Esophagus muscularis mucosa (tissue), 4 donors: ENCODE measurements around the gene DEPP1. TPM values are rescaled to one million over a fixed set of nuclear protein-coding genes. Genes with fewer than 3 reads are reported as not detected.

Experiments used
- DNase-seq: peaks from one replicate; pipeline ENCODE4 v3.0.0-alpha.2; 2017; ENCODE audit errors: extremely low spot score
- H3K27ac ChIP-seq, 4 donors: fragments of 200-600 bp; sonication (generic); replicated peaks in 1 of 4; 1 replicate in 3 of 4; 2 replicates in 1 of 4; pipeline ENCODE4 v1.5.1; 2016 to 2019; ENCODE audit warnings: mild to moderate bottlenecking in 1 of 4
- H3K27me3 ChIP-seq, 4 donors: fragments of 200-600 bp; sonication (generic); one replicate each; pipeline versions ENCODE4 v1.5.1 to v1.6.0; 2016 to 2019
- H3K36me3 ChIP-seq, 4 donors: fragments of 200-600 bp; sonication (generic); one replicate each; pipeline ENCODE4 v1.5.1; 2016 to 2019
- H3K4me1 ChIP-seq, 4 donors: fragments of 200-600 bp; sonication (generic); one replicate each; pipeline ENCODE4 v1.5.1; 2016 to 2019
- H3K4me3 ChIP-seq, 4 donors: fragments of 200-600 bp; sonication (generic); 1 replicate in 2 of 4; 2 replicates in 2 of 4; pipeline ENCODE4 v1.5.1; 2016 to 2019; ENCODE audit warnings: mild to moderate bottlenecking in 4 of 4, moderate library complexity in 1 of 4
- H3K9me3 ChIP-seq, 4 donors: fragments of 200-600 bp; sonication (generic); 1 replicate in 3 of 4; 2 replicates in 1 of 4; pipeline ENCODE4 v1.5.1; 2016 to 2019
- EP300 ChIP-seq: sonication (generic); formaldehyde crosslinking; IDR thresholded peaks from one replicate; pipeline ENCODE4 v1.6.1; 2017; ENCODE audit warnings: antibody characterized with exemption
- POLR2A ChIP-seq: fragments of 450-650 bp; IDR thresholded peaks from one replicate; pipeline ENCODE4 v1.6.1; 2017; ENCODE audit warnings: antibody characterized with exemption, moderate library complexity, mild to moderate bottlenecking, low read depth
- POLR2AphosphoS5 ChIP-seq, 2 donors: sonication (generic); formaldehyde crosslinking; IDR thresholded peaks; one replicate each; pipeline ENCODE4 v1.6.1; 2017; ENCODE audit warnings: antibody characterized with exemption in 2 of 2
- WGBS: methylation state at CpG from one replicate; pipeline ENCODE4 v1.1.5; 2018; 5-methylcytosine and 5-hydroxymethylcytosine counted together
- intact Hi-C: fragments of 100-400 bp; cut with DNase I; formaldehyde crosslinking; loops from one replicate; pipeline ENCODE4 v1.15.1; 2023
- total RNA-seq, 4 donors: library from RNA; depleted of rRNA; stranded (reverse); fragments of >200 nt; gene quantifications; one replicate each; pipeline versions ENCODE4 v1.1.0 to v1.2.1, GENCODE V29; 2016
- TF ChIP-seq, protein P1 (sequence below), 3 experiments: fragments of 200-600 bp in 2 of 3; fragments of 450-650 bp in 1 of 3; sonication (generic) in 2 of 3; IDR thresholded peaks; one replicate each; pipeline ENCODE4 v1.5.1; 2017 to 2019; ENCODE audit warnings: antibody characterized with exemption in 3 of 3, mild to moderate bottlenecking in 2 of 3, moderate library complexity in 1 of 3

The DEPP1 gene
- total RNA-seq, 4 donors from 2014 or later, result 32.0 to 413 (median 126) TPM

DNA sequence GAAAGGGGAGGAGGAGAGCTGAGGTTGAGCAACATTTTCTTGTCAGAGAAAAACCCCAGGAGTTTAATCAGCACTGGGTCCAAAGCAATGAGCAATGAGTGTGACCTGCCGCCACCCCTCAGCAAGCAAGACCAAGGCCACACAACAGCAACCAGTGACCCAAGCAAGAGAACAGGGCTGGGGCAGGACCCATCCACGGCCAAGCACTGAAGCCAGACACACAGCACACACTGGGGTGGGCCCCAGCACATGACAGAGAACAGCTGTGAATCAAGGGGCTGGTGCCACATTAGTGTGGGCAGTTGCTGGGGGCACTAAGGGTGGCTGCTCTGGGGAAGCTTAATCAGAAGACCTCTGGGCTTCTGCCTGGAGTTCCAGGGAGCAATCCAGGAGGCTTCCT is 51.3 kb downstream of the DEPP1 start:
- intact Hi-C loops, result no loop called here
- Histone ChIP-seq H3K27ac (no peak overlapping the region), H3K9me3 (no peaks in the 10 kb centered on the region), H3K27me3 (no peaks in the 10 kb centered on the region), H3K36me3 (no peaks in the 10 kb centered on the region), H3K4me3 (no peak overlapping the region), H3K4me1 (peaks cover under 1 to 11% (median 2%) of the 10 kb centered on the region in 4 donors)
- TF ChIP-seq EP300 (no peak), POLR2AphosphoS5 (IDR thresholded peaks at IDR 0.05) (no peak), POLR2A (no peak)
- TF ChIP-seq, protein P1, sequence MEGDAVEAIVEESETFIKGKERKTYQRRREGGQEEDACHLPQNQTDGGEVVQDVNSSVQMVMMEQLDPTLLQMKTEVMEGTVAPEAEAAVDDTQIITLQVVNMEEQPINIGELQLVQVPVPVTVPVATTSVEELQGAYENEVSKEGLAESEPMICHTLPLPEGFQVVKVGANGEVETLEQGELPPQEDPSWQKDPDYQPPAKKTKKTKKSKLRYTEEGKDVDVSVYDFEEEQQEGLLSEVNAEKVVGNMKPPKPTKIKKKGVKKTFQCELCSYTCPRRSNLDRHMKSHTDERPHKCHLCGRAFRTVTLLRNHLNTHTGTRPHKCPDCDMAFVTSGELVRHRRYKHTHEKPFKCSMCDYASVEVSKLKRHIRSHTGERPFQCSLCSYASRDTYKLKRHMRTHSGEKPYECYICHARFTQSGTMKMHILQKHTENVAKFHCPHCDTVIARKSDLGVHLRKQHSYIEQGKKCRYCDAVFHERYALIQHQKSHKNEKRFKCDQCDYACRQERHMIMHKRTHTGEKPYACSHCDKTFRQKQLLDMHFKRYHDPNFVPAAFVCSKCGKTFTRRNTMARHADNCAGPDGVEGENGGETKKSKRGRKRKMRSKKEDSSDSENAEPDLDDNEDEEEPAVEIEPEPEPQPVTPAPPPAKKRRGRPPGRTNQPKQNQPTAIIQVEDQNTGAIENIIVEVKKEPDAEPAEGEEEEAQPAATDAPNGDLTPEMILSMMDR (IDR thresholded peaks at IDR 0.05), result no peak
- WGBS, result 62% methylated on average over 2 of the region's 2 CpGs
- no peak for DNase-seq

- Histone ChIP-seq H3K9me3 (no peaks in the 10 kb centered on the region), H3K27me3 (no peaks in the 10 kb centered on the region), H3K4me3 (no peak overlapping the region), H3K27ac (no peak overlapping the region), H3K4me1 (peaks cover 0 to 9% (median 0%) of the 10 kb centered on the region in 4 donors), H3K36me3 (no peaks in the 10 kb centered on the region)
- WGBS, result 65% methylated on average over 10 of the region's 10 CpGs
- DNase-seq, result no peak
- TF ChIP-seq EP300 (no peak), POLR2A (no peak), POLR2AphosphoS5 (IDR thresholded peaks at IDR 0.05) (no peak)
- TF ChIP-seq, protein P1 (IDR thresholded peaks at IDR 0.05), result no peak
- intact Hi-C loops, result no loop called here
These were observed 51.8 kb downstream of the DEPP1 start for GRCh38 chr10:44926751-44927351.

Other genes starting within 250 kb of the DEPP1 start
- not detected for gene TMEM72, start 67.5 kb downstream of the DEPP1 start, total RNA-seq
- 10 to 100 TPM; 27.6 to 41.5 (median 32.7) TPM for gene RASSF4, start 19.0 kb downstream of the DEPP1 start, total RNA-seq
- gene ZNF22, start 22.1 kb upstream of the DEPP1 start, total RNA-seq, result 10 to 100 TPM; 17.5 to 24.4 (median 19.5) TPM